Stimulated activated CD8-positive, alpha-beta memory T cell treated with anti-CD3 and anti-CD28 coated beads, Interleukin-12 subunit alpha, Interleukin-12 subunit beta, amount 100 ng/mL, for 4 hours (primary cell): ENCODE measurements around the gene SLC9A9.
"Not testable (repeated sequence)": the region's sequence is repeated elsewhere in the genome, so short reads cannot be mapped to it uniquely, and the experiment has no call there.

Experiments used
- DNase-seq: peaks from one replicate; pipeline ENCODE4 v3.0.0-alpha.2; 2020; ENCODE audit warnings: low read depth

Gene SLC9A9

GRCh38 chr3:143847787-143848631, at the start of gene SLC9A9:
Gene SLC9A9 (minus strand): TSS chr3:143848468. CDS start chr3:143848322, 146 bp downstream.
- no peak for DNase-seq

GRCh38 chr3:143897576-143898295, 49.5 kb upstream of the SLC9A9 start:
- no peak for DNase-seq

- DNase-seq: no peak
Measured at GRCh38 chr3:143896486-143896885, 48.2 kb upstream of the SLC9A9 start.

DNA sequence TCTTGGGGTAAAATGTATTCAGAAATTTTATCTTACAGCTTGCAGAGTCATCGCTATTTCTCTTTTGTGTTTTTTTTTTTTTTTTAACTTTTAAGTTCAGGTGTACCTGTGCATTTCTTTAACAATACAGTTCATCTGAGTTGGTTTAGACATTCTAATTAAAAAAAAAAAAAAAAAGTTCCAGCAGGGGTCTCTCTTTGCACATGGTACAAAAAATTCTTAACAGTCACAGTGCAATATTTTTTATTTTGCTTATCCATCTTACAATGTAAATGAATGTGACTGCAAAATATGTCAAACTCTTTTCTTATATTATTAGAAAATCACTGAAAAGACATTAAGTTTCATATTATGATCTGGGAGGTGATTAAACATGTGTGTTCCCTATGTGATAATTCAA, 47.5 kb upstream of the SLC9A9 start:
- DNase-seq: no peak

- no peak for DNase-seq
Measured at GRCh38 chr3:143888846-143889245, 40.6 kb upstream of the SLC9A9 start.

GRCh38 chr3:143888166-143888565, 39.9 kb upstream of the SLC9A9 start:
- DNase-seq: no peak

GRCh38 chr3:143885780-143886427, 37.6 kb upstream of the SLC9A9 start:
- no peak for DNase-seq

DNA sequence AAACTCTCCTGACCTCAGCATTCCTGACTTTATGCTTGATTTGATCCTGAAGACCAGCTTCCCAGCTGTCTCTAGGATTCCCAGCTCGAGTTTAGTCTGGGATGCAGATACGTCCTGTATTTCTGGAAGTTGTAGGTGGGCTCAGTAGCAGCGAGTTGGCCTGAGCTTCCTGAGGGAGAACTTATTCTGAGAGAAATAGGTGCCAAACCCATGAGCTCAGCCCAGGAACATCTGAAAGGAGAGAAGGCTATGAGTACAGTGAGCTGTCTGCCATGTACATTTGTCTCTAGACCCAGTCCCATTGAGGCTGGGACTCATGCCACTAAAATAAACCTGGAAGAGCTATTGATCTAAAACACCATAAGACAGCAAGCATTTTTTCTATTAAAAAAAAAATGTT, 36.6 kb upstream of the SLC9A9 start:
- DNase-seq: no peak

- DNase-seq: no peak
Measured at GRCh38 chr3:143883151-143883550, 34.9 kb upstream of the SLC9A9 start.

- no peak for DNase-seq
Measured at GRCh38 chr3:143881095-143881494, 32.8 kb upstream of the SLC9A9 start.

DNA sequence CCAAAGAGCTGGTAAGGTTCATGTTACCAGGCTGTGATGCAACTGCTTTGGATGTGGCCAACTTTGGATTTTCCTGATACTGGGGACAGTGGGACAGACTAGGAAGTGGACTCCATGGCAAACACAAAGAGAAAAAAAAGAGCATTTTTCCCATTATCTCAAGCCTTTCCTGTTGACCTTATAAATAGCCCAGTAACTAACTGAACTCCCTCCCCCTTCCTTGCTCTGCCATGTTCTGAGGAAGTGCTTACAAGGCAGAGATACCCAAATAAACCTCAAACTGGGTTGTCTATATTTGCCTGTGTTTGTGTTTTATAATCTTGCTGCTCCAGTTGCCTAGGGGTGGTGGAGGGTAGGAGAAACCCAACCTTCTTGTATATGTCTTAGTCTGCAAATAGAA, 27.3 kb upstream of the SLC9A9 start:
- no peak for DNase-seq

- DNase-seq: not testable (repeated sequence)
Measured at GRCh38 chr3:143873553-143873952, 25.3 kb upstream of the SLC9A9 start.

GRCh38 chr3:143865302-143865701, 17.0 kb upstream of the SLC9A9 start:
- DNase-seq: no peak

DNA sequence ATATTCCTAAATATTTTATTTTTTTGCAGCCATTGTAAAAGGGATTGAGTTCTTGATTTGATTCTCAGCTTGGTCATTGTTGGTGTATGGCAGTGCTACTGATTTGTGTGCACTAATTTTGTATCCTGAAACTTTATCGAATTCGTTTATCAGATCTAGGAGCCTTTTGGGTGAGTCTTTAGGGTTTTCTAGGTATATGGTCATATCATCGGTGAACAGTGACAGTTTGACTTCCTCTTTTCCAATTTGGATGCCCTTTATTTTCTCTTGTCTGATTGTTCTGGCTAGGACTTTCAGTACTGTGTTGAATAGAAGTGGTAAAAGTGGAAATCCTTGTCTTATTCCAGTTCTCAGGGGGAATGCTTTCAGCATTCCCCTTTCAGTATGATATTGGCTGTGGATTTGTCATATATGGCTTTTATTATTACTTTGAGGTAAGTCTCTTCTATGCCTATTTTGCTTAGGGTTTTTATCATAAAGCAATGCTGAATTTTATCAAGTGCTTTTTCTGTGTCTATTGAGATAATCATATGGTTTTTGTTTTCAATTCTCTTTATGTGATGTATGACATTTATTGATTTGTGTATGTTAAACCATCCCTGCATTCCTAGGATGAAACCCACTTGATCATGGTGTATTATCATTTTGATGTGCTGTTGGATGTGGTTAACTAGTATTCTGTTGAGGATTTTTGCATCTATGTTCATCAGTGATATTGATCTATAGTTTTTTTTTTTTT, 11.4 kb upstream of the SLC9A9 start:
- no peak for DNase-seq

DNA sequence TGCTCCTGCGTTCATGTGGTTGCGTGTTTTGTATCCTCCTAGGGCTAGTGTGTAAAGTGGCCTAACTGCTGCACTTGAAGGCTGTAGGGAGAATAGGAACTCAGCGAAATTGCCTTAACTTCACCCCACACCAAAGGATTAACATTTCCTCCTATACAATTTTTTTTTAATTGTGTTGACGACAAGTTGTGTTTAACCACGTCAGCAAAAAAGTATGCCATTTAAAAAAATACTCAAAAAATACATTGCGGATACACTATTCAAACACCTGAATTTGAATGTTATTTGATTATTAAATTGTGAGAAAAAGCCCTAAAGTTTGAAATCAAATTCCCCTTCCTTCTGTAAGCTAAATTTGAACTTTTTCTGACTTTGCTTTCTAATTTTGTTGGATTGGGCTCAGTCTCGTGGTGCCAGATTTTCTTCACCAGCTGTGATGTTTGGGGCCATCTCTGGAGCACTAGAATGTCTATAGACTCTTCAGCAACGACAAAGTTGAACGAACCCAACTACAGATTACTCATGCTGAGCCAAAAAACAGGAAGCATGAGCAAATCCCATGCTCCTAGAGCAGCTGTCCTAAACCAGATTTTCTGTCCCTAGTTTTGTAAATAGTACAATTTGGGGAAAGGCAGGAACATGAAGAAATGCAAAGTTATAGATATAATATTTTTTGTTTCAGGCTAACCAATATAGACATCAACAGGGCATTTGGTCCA, 8.1 kb upstream of the SLC9A9 start:
- no peak for DNase-seq

DNA sequence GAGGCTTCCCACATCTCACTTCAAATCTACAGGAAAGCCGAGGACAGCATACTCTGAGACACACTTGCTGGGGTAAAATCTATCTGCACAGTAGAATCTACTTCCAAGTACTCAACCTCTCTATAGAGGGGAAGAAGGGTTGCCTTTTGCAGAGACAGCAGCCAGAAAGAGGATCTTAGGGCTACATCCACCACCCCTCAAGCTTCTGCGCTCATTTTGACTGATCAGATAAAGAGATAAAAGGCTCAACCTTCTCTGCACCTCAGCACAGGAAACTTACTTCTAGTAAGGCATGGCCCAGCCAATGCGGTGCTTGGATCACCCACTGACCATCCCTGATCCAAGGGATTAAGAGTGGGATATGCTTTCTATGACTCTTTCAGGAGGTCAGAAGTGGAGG, 6.9 kb upstream of the SLC9A9 start:
- DNase-seq: no peak

DNA sequence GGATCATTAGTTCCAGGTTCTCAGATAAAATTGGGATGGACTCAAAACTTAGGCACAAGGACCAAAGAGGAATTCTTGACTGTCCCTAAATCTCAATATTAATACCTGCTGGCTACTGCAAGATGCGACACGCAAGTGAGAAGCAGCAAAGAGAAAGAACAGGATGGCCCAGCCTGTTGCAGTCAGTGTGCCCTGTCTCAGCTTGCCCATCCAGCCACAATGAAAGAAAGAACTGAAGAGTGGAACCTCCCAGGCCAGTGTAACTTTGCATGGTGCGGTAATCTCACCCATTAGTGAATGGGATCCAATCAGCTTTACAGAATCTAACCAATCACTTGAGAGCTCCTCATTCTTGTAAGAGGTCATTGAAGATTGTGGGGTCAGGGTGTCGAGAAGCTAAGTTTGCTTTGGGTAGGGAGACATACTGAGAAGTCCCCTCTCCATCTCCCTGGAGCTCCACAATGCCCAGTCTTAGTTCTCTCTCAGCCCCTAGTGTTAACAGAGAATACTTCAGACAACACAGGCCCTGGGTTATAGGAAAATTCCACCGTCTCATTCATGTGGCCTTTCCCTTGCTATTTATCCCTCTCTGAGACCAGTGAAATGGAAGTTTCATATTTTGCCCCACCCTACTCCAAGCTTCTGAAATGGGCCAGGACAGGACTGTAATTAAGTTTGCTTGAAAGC, 3.2 kb upstream of the SLC9A9 start:
- DNase-seq: no peak

- DNase-seq: no peak
Measured at GRCh38 chr3:143850877-143851276, 2.6 kb upstream of the SLC9A9 start.

- no peak for DNase-seq
Measured at GRCh38 chr3:143849854-143850549, 1.7 kb upstream of the SLC9A9 start.

- no peak for DNase-seq
Measured at GRCh38 chr3:143848704-143849103, 436 bp upstream of the SLC9A9 start.
